Fibroblast of lung (primary cell): ENCODE results near the gene TIAM2. TPM values are rescaled to one million over a fixed set of nuclear protein-coding genes. Genes with fewer than 3 reads are reported as not detected.

Experiments used
- DNase-seq, 2 donors: peaks; one replicate each; pipeline versions ENCODE4 v3.0.0 to v3.0.0-alpha.2; 2010; ENCODE audit warnings: low read depth in 2 of 2
- H2AFZ ChIP-seq: 2 replicates; pipeline ENCODE4 v1.5.1; 2012; ENCODE audit warnings: low read length, control low read depth, inconsistent platforms
- H3K27ac ChIP-seq: 2 replicates; pipeline ENCODE4 v1.5.1; 2011; ENCODE audit warnings: low read length, control low read depth; ENCODE audit not compliant: insufficient read depth
- H3K27me3 ChIP-seq: 2 replicates; pipeline ENCODE4 v1.5.1; 2011; ENCODE audit warnings: mild to moderate bottlenecking, low read length; ENCODE audit not compliant: control insufficient read depth, insufficient read depth
- H3K36me3 ChIP-seq: 2 replicates; pipeline ENCODE4 v1.5.1; 2011; ENCODE audit warnings: low read length; ENCODE audit not compliant: control insufficient read depth, insufficient read depth
- H3K4me1 ChIP-seq: 2 replicates; pipeline ENCODE4 v1.5.1; 2011; ENCODE audit warnings: low read length; ENCODE audit not compliant: control insufficient read depth, insufficient read depth; ENCODE audit errors: extremely low read depth
- H3K4me2 ChIP-seq: 2 replicates; pipeline ENCODE4 v1.5.1; 2011; ENCODE audit warnings: low read length, control low read depth; ENCODE audit not compliant: insufficient read depth; ENCODE audit errors: extremely low read depth
- H3K4me3 ChIP-seq, 4 experiments: fragments of 200-600 bp in 1 of 4; sonication (generic) in 1 of 4; replicated peaks in 1 of 4; 2 replicates each; pipeline ENCODE4 v1.5.1; 2011 to 2016; ENCODE audit warnings: low read length in 4 of 4, low read depth in 3 of 4, mild to moderate bottlenecking in 3 of 4, control low read depth in 2 of 4, inconsistent platforms in 1 of 4, mixed read lengths in 1 of 4; ENCODE audit not compliant: insufficient read depth in 1 of 4; ENCODE audit errors: control extremely low read depth in 1 of 4
- H3K79me2 ChIP-seq: 2 replicates; pipeline ENCODE4 v1.5.1; 2012; ENCODE audit warnings: mild to moderate bottlenecking, low read length, inconsistent platforms; ENCODE audit not compliant: control insufficient read depth, insufficient read depth
- H3K9ac ChIP-seq: 2 replicates; pipeline ENCODE4 v1.5.1; 2011; ENCODE audit warnings: mild to moderate bottlenecking, low read length, control low read depth; ENCODE audit not compliant: insufficient read depth
- H3K9me3 ChIP-seq: 2 replicates; pipeline ENCODE4 v1.5.1; 2012; ENCODE audit warnings: low read depth, low read length; ENCODE audit not compliant: control insufficient read depth, insufficient read depth
- H4K20me1 ChIP-seq: 2 replicates; pipeline ENCODE4 v1.5.1; 2011; ENCODE audit warnings: low read length; ENCODE audit not compliant: control insufficient read depth, insufficient read depth; ENCODE audit errors: extremely low read depth
- CTCF ChIP-seq, 2 donors: IDR thresholded peaks in 1 of 2; conservative IDR thresholded peaks in 1 of 2; 1 replicate in 1 of 2; 2 replicates in 1 of 2; pipeline ENCODE4 v1.5.1; 2011 to 2012; ENCODE audit warnings: low read length in 2 of 2, control low read depth in 1 of 2, inconsistent platforms in 1 of 2, low read depth in 1 of 2, mild to moderate bottlenecking in 1 of 2
- EZH2 ChIP-seq: IDR thresholded peaks from 2 replicates; pipeline ENCODE4 v1.5.1; 2012; ENCODE audit warnings: low read length, control low read depth, mild to moderate bottlenecking; ENCODE audit errors: missing control alignments
- polyA plus RNA-seq, 2 donors: library from polyadenylated mRNA; depleted of rRNA in 1 of 2; stranded (reverse) in 1 of 2; unstranded in 1 of 2; fragments of >200 nt; gene quantifications; 2 replicates each; pipeline ENCODE4 v1.2.1, GENCODE V29; 2011 to 2012; ENCODE audit warnings: missing spikeins in 1 of 2
- total RNA-seq: library from RNA; depleted of rRNA; stranded (reverse); fragments of >200 nt; gene quantifications from 2 replicates; pipeline ENCODE4 v1.2.1, GENCODE V29; 2014

The TIAM2 gene
- total and polyA plus RNA-seq, 2 donors (not counting 1 experiment from before 2014, with no cell fraction given), result 6.2 to 11.2 TPM

GRCh38 chr6:155171747-155172449 is 176.8 kb downstream of the TIAM2 start:
- TF ChIP-seq CTCF (conservative IDR thresholded peaks at IDR 0.05 in 1 of 2, IDR thresholded peaks at IDR 0.05 in 1 of 2; ENCODE audit: low read depth in 1 of 2, low read length in 2 of 2) (no peak), EZH2 (no peak)
- H3K4me3 ChIP-seq, result peak overlapping the region; percentile 3 to 22 (median 16)
- no peak overlapping the region for H2AFZ ChIP-seq
- H3K9me3 ChIP-seq, result no peaks in the 10 kb centered on the region
- H4K20me1 ChIP-seq, result no peaks in the 10 kb centered on the region
- H3K27ac ChIP-seq, result peak overlapping the region; percentile 73
- H3K27me3 ChIP-seq, result no peaks in the 10 kb centered on the region
- peak overlapping the region; percentile 80 for H3K4me2 ChIP-seq
- H3K4me1 ChIP-seq, result peaks cover 4% of the 10 kb centered on the region
- peak; percentile 56 to 84 for DNase-seq
- no peak overlapping the region for H3K9ac ChIP-seq
- H3K79me2 ChIP-seq, result no peaks in the 10 kb centered on the region
- H3K36me3 ChIP-seq, result no peaks in the 10 kb centered on the region

- no peak overlapping the region for H3K4me2 ChIP-seq
- H4K20me1 ChIP-seq, result no peaks in the 10 kb centered on the region
- no peaks in the 10 kb centered on the region for H3K36me3 ChIP-seq
- H2AFZ ChIP-seq, result no peak overlapping the region
- no peaks in the 10 kb centered on the region for H3K27me3 ChIP-seq
- no peaks in the 10 kb centered on the region for H3K79me2 ChIP-seq
- DNase-seq, result no peak
- H3K27ac ChIP-seq, result no peak overlapping the region
- H3K4me3 ChIP-seq, result no peak overlapping the region
- no peaks in the 10 kb centered on the region for H3K9me3 ChIP-seq
- H3K4me1 ChIP-seq, result peaks cover 4% of the 10 kb centered on the region
- no peak for TF ChIP-seq CTCF (conservative IDR thresholded peaks at IDR 0.05 in 1 of 2, IDR thresholded peaks at IDR 0.05 in 1 of 2; ENCODE audit: low read depth in 1 of 2, low read length in 2 of 2)
- TF ChIP-seq EZH2, result no peak
- no peak overlapping the region for H3K9ac ChIP-seq
Observed at GRCh38 chr6:155173488-155173887, 178.4 kb downstream of the TIAM2 start.

DNA sequence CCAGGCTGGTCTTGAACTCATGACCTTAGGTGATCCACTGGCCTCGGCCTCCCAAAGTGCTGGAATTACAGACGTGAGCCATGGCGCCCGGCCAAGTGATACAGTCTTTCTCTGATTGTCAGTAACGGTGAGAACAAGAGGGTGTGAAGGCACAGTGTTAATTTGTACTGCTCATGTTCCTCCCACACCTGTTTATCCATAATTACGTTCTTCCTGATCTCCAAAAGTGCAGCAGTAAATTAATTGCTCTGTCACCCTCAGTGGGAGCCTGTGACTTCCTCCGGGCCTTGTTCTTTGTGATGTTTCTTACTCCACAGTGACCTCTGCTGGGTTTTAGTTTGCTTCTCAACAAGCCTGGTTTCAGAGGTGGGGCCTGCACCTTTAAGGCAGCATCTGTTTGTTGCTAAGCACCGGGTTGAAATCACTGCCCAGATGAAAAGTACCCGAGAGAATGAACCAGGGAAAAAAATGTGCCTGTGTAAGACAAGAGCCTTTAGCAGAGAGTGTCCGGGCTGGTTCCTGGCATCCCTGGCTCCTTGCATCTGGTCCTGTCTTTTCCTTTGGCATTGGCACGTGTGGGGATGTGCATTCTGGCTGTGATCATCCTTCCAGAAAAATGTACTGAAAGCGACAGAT is 179.6 kb downstream of the TIAM2 start:
- Histone ChIP-seq H3K27ac (no peak overlapping the region), H3K4me3 (no peak overlapping the region)
- TF ChIP-seq CTCF (conservative IDR thresholded peaks at IDR 0.05 in 1 of 2, IDR thresholded peaks at IDR 0.05 in 1 of 2; ENCODE audit: low read depth in 1 of 2, low read length in 2 of 2) (peak; percentile 69 to 81), EZH2 (no peak)

More for the DNA sequence above, 179.6 kb downstream of the TIAM2 start:
- Histone ChIP-seq H2AFZ (no peak overlapping the region), H3K79me2 (no peaks in the 10 kb centered on the region), H3K4me1 (peaks cover 4% of the 10 kb centered on the region), H3K27me3 (no peaks in the 10 kb centered on the region), H4K20me1 (no peaks in the 10 kb centered on the region), H3K9ac (no peak overlapping the region), H3K9me3 (no peaks in the 10 kb centered on the region), H3K36me3 (no peaks in the 10 kb centered on the region), H3K4me2 (no peak overlapping the region)
- peak; percentile 79 to 87 for DNase-seq
